Stimulated activated naive B cell treated with anti-CD40 and anti-IgM and Interleukin-4, amounts not matched to agents 10 μg/mL and 1 μg/mL and 100 μg/mL, for 72 hours (primary cell): ENCODE results near the gene XPR1.
A peak's percentile ranks its signal among the peaks of the same experiment; 100 is the strongest.
"Not testable (repeated sequence)": the region's sequence is repeated elsewhere in the genome, so short reads cannot be mapped to it uniquely, and the experiment has no call there.

Experiments
- ATAC-seq, 2 donors: fragments of 150-1000 bp; cut with Tn5 transposase; replicated peaks; 2 replicates each; pipeline ENCODE4 v1.10.0; 2021; ENCODE audit warnings: moderate library complexity in 1 of 2
- DNase-seq: peaks from one replicate; pipeline ENCODE4 v3.0.0; 2021
- H3K27ac Mint-ChIP-seq: one replicate; pipeline ENCODE4 v1.8.0; 2022; ENCODE audit warnings: mild to moderate bottlenecking, mixed read lengths
- H3K27me3 Mint-ChIP-seq, 2 donors: one replicate each; pipeline ENCODE4 v1.8.0; 2022; ENCODE audit warnings: mixed read lengths in 2 of 2
- H3K36me3 Mint-ChIP-seq, 2 donors: one replicate each; pipeline ENCODE4 v1.8.0; 2022; ENCODE audit warnings: mixed read lengths in 2 of 2, mild to moderate bottlenecking in 1 of 2
- H3K4me1 Mint-ChIP-seq, 2 donors: one replicate each; pipeline ENCODE4 v1.8.0; 2022; ENCODE audit warnings: mixed read lengths in 2 of 2, mild to moderate bottlenecking in 1 of 2
- H3K4me3 Mint-ChIP-seq, 2 donors: one replicate each; pipeline ENCODE4 v1.8.0; 2022; ENCODE audit warnings: mild to moderate bottlenecking in 2 of 2, mixed read lengths in 2 of 2, moderate library complexity in 1 of 2
- H3K9me3 Mint-ChIP-seq, 2 donors: one replicate each; pipeline ENCODE4 v1.8.0; 2022; ENCODE audit warnings: mixed read lengths in 2 of 2, mild to moderate bottlenecking in 1 of 2

The XPR1 gene

GRCh38 chr1:180779584-180779983, 147.8 kb downstream of the XPR1 start:
- ATAC-seq (no peak), DNase-seq (no peak)
- H3K4me3 Mint-ChIP-seq, result no peak overlapping the region
- H3K36me3 Mint-ChIP-seq, result no peaks in the 10 kb centered on the region
- H3K4me1 Mint-ChIP-seq, result peaks cover 7 to 28% of the 10 kb centered on the region in 2 donors
- H3K27me3 Mint-ChIP-seq, result no peaks in the 10 kb centered on the region
- peaks cover 0 to 1% of the 10 kb centered on the region in 2 donors for H3K9me3 Mint-ChIP-seq
- no peak overlapping the region for H3K27ac Mint-ChIP-seq

GRCh38 chr1:180781718-180782117, 149.9 kb downstream of the XPR1 start:
- peaks cover 7 to 28% of the 10 kb centered on the region in 2 donors for H3K4me1 Mint-ChIP-seq
- H3K36me3 Mint-ChIP-seq, result no peaks in the 10 kb centered on the region
- H3K27me3 Mint-ChIP-seq, result no peaks in the 10 kb centered on the region
- DNase-seq (no peak), ATAC-seq (no peak)
- H3K27ac Mint-ChIP-seq, result no peak overlapping the region
- peaks cover 0 to 1% of the 10 kb centered on the region in 2 donors for H3K9me3 Mint-ChIP-seq
- H3K4me3 Mint-ChIP-seq, result no peak overlapping the region

- H3K27me3 Mint-ChIP-seq, result no peaks in the 10 kb centered on the region
- H3K9me3 Mint-ChIP-seq, result no peaks in the 10 kb centered on the region
- no peak overlapping the region for H3K4me3 Mint-ChIP-seq
- H3K36me3 Mint-ChIP-seq, result peaks cover 14 to 19% of the 10 kb centered on the region in 2 donors
- H3K4me1 Mint-ChIP-seq, result peaks cover 3 to 8% of the 10 kb centered on the region in 2 donors
- DNase-seq (no peak), ATAC-seq (no peak)
- H3K27ac Mint-ChIP-seq, result peak overlapping the region; percentile 37
Observed at GRCh38 chr1:180785291-180785690, 153.5 kb downstream of the XPR1 start.

GRCh38 chr1:180785887-180786286, 154.1 kb downstream of the XPR1 start:
- no peak overlapping the region for H3K27ac Mint-ChIP-seq
- H3K27me3 Mint-ChIP-seq, result no peaks in the 10 kb centered on the region
- no peak overlapping the region for H3K4me3 Mint-ChIP-seq
- DNase-seq, result no peak
- no peaks in the 10 kb centered on the region for H3K9me3 Mint-ChIP-seq
- ATAC-seq, result no peak
- peaks cover 2 to 5% of the 10 kb centered on the region in 2 donors for H3K4me1 Mint-ChIP-seq
- H3K36me3 Mint-ChIP-seq, result peaks cover 14 to 19% of the 10 kb centered on the region in 2 donors

- H3K4me3 Mint-ChIP-seq, result no peak overlapping the region
- H3K27ac Mint-ChIP-seq, result no peak overlapping the region
- ATAC-seq (no peak), DNase-seq (no peak)
- no peaks in the 10 kb centered on the region for H3K9me3 Mint-ChIP-seq
- peaks cover 14 to 19% of the 10 kb centered on the region in 2 donors for H3K36me3 Mint-ChIP-seq
- no peaks in the 10 kb centered on the region for H3K27me3 Mint-ChIP-seq
- peaks cover 2 to 6% of the 10 kb centered on the region in 2 donors for H3K4me1 Mint-ChIP-seq
Observed at GRCh38 chr1:180786624-180787023, 154.8 kb downstream of the XPR1 start.

GRCh38 chr1:180787628-180788307, 155.9 kb downstream of the XPR1 start:
- Mint-ChIP-seq H3K27me3 (no peaks in the 10 kb centered on the region), H3K4me1 (peaks cover 5 to 8% of the 10 kb centered on the region in 2 donors), H3K4me3 (no peak overlapping the region), H3K36me3 (peaks cover 14 to 19% of the 10 kb centered on the region in 2 donors), H3K27ac (no peak overlapping the region), H3K9me3 (no peaks in the 10 kb centered on the region)
- DNase-seq, result no peak
- ATAC-seq, result no peak

- Mint-ChIP-seq H3K27me3 (no peaks in the 10 kb centered on the region), H3K4me3 (no peak overlapping the region), H3K36me3 (peaks cover 14 to 21% of the 10 kb centered on the region in 2 donors), H3K9me3 (no peaks in the 10 kb centered on the region), H3K4me1 (peaks cover 9 to 21% of the 10 kb centered on the region in 2 donors), H3K27ac (no peak overlapping the region)
- no peak for ATAC-seq
- no peak for DNase-seq
Observed at GRCh38 chr1:180789460-180789859, 157.6 kb downstream of the XPR1 start.

GRCh38 chr1:180791152-180791551, 159.3 kb downstream of the XPR1 start:
- not testable (repeated sequence) for ATAC-seq, H3K9me3 Mint-ChIP-seq, H3K27me3 Mint-ChIP-seq, H3K4me3 Mint-ChIP-seq, H3K27ac Mint-ChIP-seq, DNase-seq
- peaks cover 14 to 24% of the 10 kb centered on the region in 2 donors for H3K36me3 Mint-ChIP-seq
- peaks cover 11 to 21% of the 10 kb centered on the region in 2 donors for H3K4me1 Mint-ChIP-seq

GRCh38 chr1:180791806-180792205, 160.0 kb downstream of the XPR1 start:
- Mint-ChIP-seq H3K27me3 (no peaks in the 10 kb centered on the region), H3K36me3 (peaks cover 14 to 24% of the 10 kb centered on the region in 2 donors), H3K4me1 (peaks cover 11 to 21% of the 10 kb centered on the region in 2 donors), H3K27ac (no peak overlapping the region), H3K9me3 (no peaks in the 10 kb centered on the region), H3K4me3 (no peak overlapping the region)
- ATAC-seq, result peak; percentile 61 to 72
- no peak for DNase-seq

GRCh38 chr1:180793451-180793850, 161.6 kb downstream of the XPR1 start:
- H3K27ac Mint-ChIP-seq, result no peak overlapping the region
- no peaks in the 10 kb centered on the region for H3K27me3 Mint-ChIP-seq
- no peaks in the 10 kb centered on the region for H3K9me3 Mint-ChIP-seq
- H3K4me1 Mint-ChIP-seq, result peaks cover 11 to 21% of the 10 kb centered on the region in 2 donors
- H3K36me3 Mint-ChIP-seq, result peaks cover 13 to 19% of the 10 kb centered on the region in 2 donors
- no peak overlapping the region for H3K4me3 Mint-ChIP-seq
- ATAC-seq, result peak in 1 of 2 donors; percentile 68
- no peak for DNase-seq

- no peak overlapping the region for H3K27ac Mint-ChIP-seq
- H3K4me1 Mint-ChIP-seq, result peaks cover 5 to 16% of the 10 kb centered on the region in 2 donors
- no peaks in the 10 kb centered on the region for H3K9me3 Mint-ChIP-seq
- H3K4me3 Mint-ChIP-seq, result no peak overlapping the region
- H3K36me3 Mint-ChIP-seq, result peaks cover 4 to 5% of the 10 kb centered on the region in 2 donors
- H3K27me3 Mint-ChIP-seq, result no peaks in the 10 kb centered on the region
- DNase-seq (no peak), ATAC-seq (no peak)
Observed at GRCh38 chr1:180796897-180797640, 165.2 kb downstream of the XPR1 start.

- peaks cover 5 to 8% of the 10 kb centered on the region in 2 donors for H3K4me1 Mint-ChIP-seq
- peaks cover 2 to 4% of the 10 kb centered on the region in 2 donors for H3K36me3 Mint-ChIP-seq
- no peak overlapping the region for H3K27ac Mint-ChIP-seq
- no peak for ATAC-seq
- no peak for DNase-seq
- H3K4me3 Mint-ChIP-seq, result no peak overlapping the region
- no peaks in the 10 kb centered on the region for H3K27me3 Mint-ChIP-seq
- no peaks in the 10 kb centered on the region for H3K9me3 Mint-ChIP-seq
Observed at GRCh38 chr1:180800945-180801344, 169.1 kb downstream of the XPR1 start.

- no peak for DNase-seq
Observed at GRCh38 chr1:180802813-180803212, 171.0 kb downstream of the XPR1 start.

GRCh38 chr1:180805316-180805715, 173.5 kb downstream of the XPR1 start:
- ATAC-seq (peak; percentile 57 to 73), DNase-seq (no peak)
- Mint-ChIP-seq H3K27ac (no peak overlapping the region), H3K9me3 (no peaks in the 10 kb centered on the region), H3K4me3 (no peak overlapping the region), H3K4me1 (peaks cover 5 to 8% of the 10 kb centered on the region in 2 donors), H3K36me3 (peaks cover 12 to 31% of the 10 kb centered on the region in 2 donors), H3K27me3 (no peaks in the 10 kb centered on the region)

More at GRCh38 chr1:180802813-180803212, 171.0 kb downstream of the XPR1 start:
- no peak for ATAC-seq
- no peak overlapping the region for H3K27ac Mint-ChIP-seq
- no peaks in the 10 kb centered on the region for H3K27me3 Mint-ChIP-seq
- peaks cover 5 to 8% of the 10 kb centered on the region in 2 donors for H3K4me1 Mint-ChIP-seq
- H3K36me3 Mint-ChIP-seq, result peaks cover 9 to 16% of the 10 kb centered on the region in 2 donors
- H3K9me3 Mint-ChIP-seq, result no peaks in the 10 kb centered on the region
- no peak overlapping the region for H3K4me3 Mint-ChIP-seq

- H3K4me3 Mint-ChIP-seq, result no peak overlapping the region
- peaks cover 36 to 56% of the 10 kb centered on the region in 2 donors for H3K36me3 Mint-ChIP-seq
- H3K9me3 Mint-ChIP-seq, result no peaks in the 10 kb centered on the region
- no peaks in the 10 kb centered on the region for H3K27me3 Mint-ChIP-seq
- no peaks in the 10 kb centered on the region for H3K4me1 Mint-ChIP-seq
- H3K27ac Mint-ChIP-seq, result no peak overlapping the region
- DNase-seq (no peak), ATAC-seq (no peak)
Observed at GRCh38 chr1:180811298-180811697, 179.5 kb downstream of the XPR1 start.
